ENCODE measurements around the gene HOXB6. TPM values are rescaled to one million over a fixed set of nuclear protein-coding genes. Genes with fewer than 3 reads are reported as not detected.

HOXB6 gene
- total RNA-seq, 1 experiment from 2014 or later: 64.8 TPM

GRCh38 chr17:48597778-48598631 is 6.8 kb downstream of the HOXB6 start:
- ChIA-PET RAD21 (ENCODE audit: low non-redundant PET in 1 of 2, low total read pairs in 2 of 2, uncharacterized antibody in 2 of 2, unreplicated experiment in 2 of 2) (no interaction called here), CTCF (no interaction called here), POLR2A (no interaction called here)
- H3K79me2 ChIP-seq (ENCODE audit: insufficient read depth, low read length): peaks cover 98% of the 10 kb centered on the region
- no peak for ATAC-seq
- H2AFZ ChIP-seq (ENCODE audit: low read depth, low read length, poor library complexity, severe bottlenecking): no peak overlapping the region
- H3K9me3 ChIP-seq (ENCODE audit: control insufficient read depth in 1 of 2, insufficient read depth in 1 of 2, low read depth in 1 of 2, low read length in 2 of 2): no peaks in the 10 kb centered on the region
- no peak for DNase-seq (ENCODE audit: low read depth, low spot score)
- peaks cover 4% of the 10 kb centered on the region; the same call in 1 of the 2 replicates for H4K20me1 ChIP-seq (ENCODE audit: insufficient read depth)
- H3K4me1 ChIP-seq (ENCODE audit: control insufficient read depth in 1 of 2, insufficient read depth in 2 of 2, low read length in 2 of 2): peaks cover 23 to 30% of the 10 kb centered on the region in 2 experiments
- H3K9me2 ChIP-seq (ENCODE audit: insufficient read depth): no peaks in the 10 kb centered on the region
- peaks cover 27 to 28% of the 10 kb centered on the region in 2 experiments; a peak in 3 of 4 replicates for H3K36me3 ChIP-seq (ENCODE audit: control insufficient read depth in 1 of 2, insufficient read depth in 2 of 2, low read length in 2 of 2)
- H3K4me2 ChIP-seq (ENCODE audit: low read length): no peak overlapping the region
- H3K9ac ChIP-seq (ENCODE audit: low read length): no peak overlapping the region
- H3K4me3 ChIP-seq (replicated peaks in 1 of 2; ENCODE audit: low read depth in 1 of 2, low read length in 2 of 2): no peak overlapping the region
- intact Hi-C loops (cut with micrococcal nuclease): no loop called here
- BruUV-seq (replicated peaks): no TSS peak
- TF ChIP-seq FOSL1 (IDR thresholded peaks at IDR 0.05; ENCODE audit: low read depth): no peak
- no peak for TF ChIP-seq JUND (IDR thresholded peaks at IDR 0.05)
- no peak for TF ChIP-seq ZFX (IDR thresholded peaks at IDR 0.05)
- TF ChIP-seq SRF (IDR thresholded peaks at IDR 0.05; ENCODE audit: low read depth): no peak
- no peak for TF ChIP-seq CBX3 (IDR thresholded peaks at IDR 0.05; ENCODE audit: low read depth)
- TF ChIP-seq, protein P1, sequence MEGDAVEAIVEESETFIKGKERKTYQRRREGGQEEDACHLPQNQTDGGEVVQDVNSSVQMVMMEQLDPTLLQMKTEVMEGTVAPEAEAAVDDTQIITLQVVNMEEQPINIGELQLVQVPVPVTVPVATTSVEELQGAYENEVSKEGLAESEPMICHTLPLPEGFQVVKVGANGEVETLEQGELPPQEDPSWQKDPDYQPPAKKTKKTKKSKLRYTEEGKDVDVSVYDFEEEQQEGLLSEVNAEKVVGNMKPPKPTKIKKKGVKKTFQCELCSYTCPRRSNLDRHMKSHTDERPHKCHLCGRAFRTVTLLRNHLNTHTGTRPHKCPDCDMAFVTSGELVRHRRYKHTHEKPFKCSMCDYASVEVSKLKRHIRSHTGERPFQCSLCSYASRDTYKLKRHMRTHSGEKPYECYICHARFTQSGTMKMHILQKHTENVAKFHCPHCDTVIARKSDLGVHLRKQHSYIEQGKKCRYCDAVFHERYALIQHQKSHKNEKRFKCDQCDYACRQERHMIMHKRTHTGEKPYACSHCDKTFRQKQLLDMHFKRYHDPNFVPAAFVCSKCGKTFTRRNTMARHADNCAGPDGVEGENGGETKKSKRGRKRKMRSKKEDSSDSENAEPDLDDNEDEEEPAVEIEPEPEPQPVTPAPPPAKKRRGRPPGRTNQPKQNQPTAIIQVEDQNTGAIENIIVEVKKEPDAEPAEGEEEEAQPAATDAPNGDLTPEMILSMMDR (IDR thresholded peaks at IDR 0.05 in 2 of 3, conservative IDR thresholded peaks at IDR 0.05 in 1 of 3; ENCODE audit: borderline replicate concordance in 1 of 3, insufficient read depth in 1 of 3, low read depth in 2 of 3, low read length in 2 of 3): no peak
- TF ChIP-seq POLR2A (IDR thresholded peaks at IDR 0.05; ENCODE audit: borderline replicate concordance, extremely low read depth, insufficient read depth, insufficient read length): no peak
- TF ChIP-seq EGR1 (IDR thresholded peaks at IDR 0.05; ENCODE audit: low read depth): no peak
- TF ChIP-seq EZH2phosphoT487 (IDR thresholded peaks at IDR 0.05; ENCODE audit: borderline replicate concordance): no peak
- TF ChIP-seq, protein P2, sequence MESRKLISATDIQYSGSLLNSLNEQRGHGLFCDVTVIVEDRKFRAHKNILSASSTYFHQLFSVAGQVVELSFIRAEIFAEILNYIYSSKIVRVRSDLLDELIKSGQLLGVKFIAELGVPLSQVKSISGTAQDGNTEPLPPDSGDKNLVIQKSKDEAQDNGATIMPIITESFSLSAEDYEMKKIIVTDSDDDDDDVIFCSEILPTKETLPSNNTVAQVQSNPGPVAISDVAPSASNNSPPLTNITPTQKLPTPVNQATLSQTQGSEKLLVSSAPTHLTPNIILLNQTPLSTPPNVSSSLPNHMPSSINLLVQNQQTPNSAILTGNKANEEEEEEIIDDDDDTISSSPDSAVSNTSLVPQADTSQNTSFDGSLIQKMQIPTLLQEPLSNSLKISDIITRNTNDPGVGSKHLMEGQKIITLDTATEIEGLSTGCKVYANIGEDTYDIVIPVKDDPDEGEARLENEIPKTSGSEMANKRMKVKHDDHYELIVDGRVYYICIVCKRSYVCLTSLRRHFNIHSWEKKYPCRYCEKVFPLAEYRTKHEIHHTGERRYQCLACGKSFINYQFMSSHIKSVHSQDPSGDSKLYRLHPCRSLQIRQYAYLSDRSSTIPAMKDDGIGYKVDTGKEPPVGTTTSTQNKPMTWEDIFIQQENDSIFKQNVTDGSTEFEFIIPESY (IDR thresholded peaks at IDR 0.05; ENCODE audit: extremely low read depth, insufficient replicate concordance, low read length): no peak
- TF ChIP-seq, protein P3, sequence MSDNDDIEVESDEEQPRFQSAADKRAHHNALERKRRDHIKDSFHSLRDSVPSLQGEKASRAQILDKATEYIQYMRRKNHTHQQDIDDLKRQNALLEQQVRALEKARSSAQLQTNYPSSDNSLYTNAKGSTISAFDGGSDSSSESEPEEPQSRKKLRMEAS (IDR thresholded peaks at IDR 0.05): no peak
- no peak for TF ChIP-seq ELF1 (IDR thresholded peaks at IDR 0.05; ENCODE audit: borderline replicate concordance, low read depth)
- TF ChIP-seq, protein P4, sequence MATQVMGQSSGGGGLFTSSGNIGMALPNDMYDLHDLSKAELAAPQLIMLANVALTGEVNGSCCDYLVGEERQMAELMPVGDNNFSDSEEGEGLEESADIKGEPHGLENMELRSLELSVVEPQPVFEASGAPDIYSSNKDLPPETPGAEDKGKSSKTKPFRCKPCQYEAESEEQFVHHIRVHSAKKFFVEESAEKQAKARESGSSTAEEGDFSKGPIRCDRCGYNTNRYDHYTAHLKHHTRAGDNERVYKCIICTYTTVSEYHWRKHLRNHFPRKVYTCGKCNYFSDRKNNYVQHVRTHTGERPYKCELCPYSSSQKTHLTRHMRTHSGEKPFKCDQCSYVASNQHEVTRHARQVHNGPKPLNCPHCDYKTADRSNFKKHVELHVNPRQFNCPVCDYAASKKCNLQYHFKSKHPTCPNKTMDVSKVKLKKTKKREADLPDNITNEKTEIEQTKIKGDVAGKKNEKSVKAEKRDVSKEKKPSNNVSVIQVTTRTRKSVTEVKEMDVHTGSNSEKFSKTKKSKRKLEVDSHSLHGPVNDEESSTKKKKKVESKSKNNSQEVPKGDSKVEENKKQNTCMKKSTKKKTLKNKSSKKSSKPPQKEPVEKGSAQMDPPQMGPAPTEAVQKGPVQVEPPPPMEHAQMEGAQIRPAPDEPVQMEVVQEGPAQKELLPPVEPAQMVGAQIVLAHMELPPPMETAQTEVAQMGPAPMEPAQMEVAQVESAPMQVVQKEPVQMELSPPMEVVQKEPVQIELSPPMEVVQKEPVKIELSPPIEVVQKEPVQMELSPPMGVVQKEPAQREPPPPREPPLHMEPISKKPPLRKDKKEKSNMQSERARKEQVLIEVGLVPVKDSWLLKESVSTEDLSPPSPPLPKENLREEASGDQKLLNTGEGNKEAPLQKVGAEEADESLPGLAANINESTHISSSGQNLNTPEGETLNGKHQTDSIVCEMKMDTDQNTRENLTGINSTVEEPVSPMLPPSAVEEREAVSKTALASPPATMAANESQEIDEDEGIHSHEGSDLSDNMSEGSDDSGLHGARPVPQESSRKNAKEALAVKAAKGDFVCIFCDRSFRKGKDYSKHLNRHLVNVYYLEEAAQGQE (IDR thresholded peaks at IDR 0.05; ENCODE audit: low read depth): no peak
- TF ChIP-seq ZNF274 (IDR thresholded peaks at IDR 0.05; ENCODE audit: low read depth, low read length): no peak
- no peak for TF ChIP-seq SIN3A (IDR thresholded peaks at IDR 0.05; ENCODE audit: low read depth)
- H3K27me3 ChIP-seq (ENCODE audit: insufficient read depth, low read length): no peaks in the 10 kb centered on the region
- H3K27ac ChIP-seq (ENCODE audit: low read depth, low read length): no peak overlapping the region; the same call in 1 of the 2 replicates
